Neural progenitor cell (in vitro differentiated cells): ENCODE data around the gene MUL1. TPM values are rescaled to one million over a fixed set of nuclear protein-coding genes. Genes with fewer than 3 reads are reported as not detected.
A peak's percentile ranks its signal among the peaks of the same experiment; 100 is the strongest.

Source experiments
- DNase-seq: peaks from one replicate; pipeline ENCODE4 v3.0.0-alpha.2; 2016; ENCODE audit warnings: low spot score
- H2AFZ ChIP-seq: fragments of 200-600 bp; sonication (generic); replicated peaks from 2 replicates; pipeline ENCODE4 v1.6.1; 2016; ENCODE audit warnings: antibody characterized with exemption
- H3F3A ChIP-seq: fragments of 200-600 bp; sonication (generic); 2 replicates; pipeline ENCODE4 v1.6.1; 2016; ENCODE audit warnings: antibody characterized with exemption, low read depth
- H3K27ac ChIP-seq: fragments of 200-600 bp; sonication (generic); 2 replicates; pipeline ENCODE4 v1.5.1; 2016; ENCODE audit warnings: mild to moderate bottlenecking
- H3K27me3 ChIP-seq: fragments of 200-600 bp; sonication (generic); 2 replicates; pipeline ENCODE4 v1.6.1; 2016; ENCODE audit warnings: mild to moderate bottlenecking, moderate library complexity
- H3K36me3 ChIP-seq: fragments of 200-600 bp; sonication (generic); 2 replicates; pipeline ENCODE4 v1.5.1; 2016
- H3K4me1 ChIP-seq: fragments of 200-600 bp; sonication (generic); 2 replicates; pipeline ENCODE4 v1.6.1; 2016; ENCODE audit warnings: mixed run types
- H3K4me2 ChIP-seq: fragments of 200-600 bp; sonication (generic); 2 replicates; pipeline ENCODE4 v1.6.1; 2016
- H3K4me3 ChIP-seq: fragments of 200-600 bp; sonication (generic); 2 replicates; pipeline ENCODE4 v1.5.1; 2016
- H3K79me2 ChIP-seq: fragments of 200-600 bp; sonication (generic); 2 replicates; pipeline ENCODE4 v1.6.1; 2016; ENCODE audit warnings: low read depth
- H3K9ac ChIP-seq: fragments of 200-600 bp; sonication (generic); 2 replicates; pipeline ENCODE4 v1.6.1; 2016
- H3K9me3 ChIP-seq: fragments of 200-600 bp; sonication (generic); 2 replicates; pipeline ENCODE4 v1.5.1; 2016; ENCODE audit warnings: low read depth
- H4K20me1 ChIP-seq: fragments of 200-600 bp; sonication (generic); 2 replicates; pipeline ENCODE4 v1.6.1; 2016; ENCODE audit warnings: low read depth
- H3K27ac Mint-ChIP-seq: 3 replicates; pipeline ENCODE4 v1.8.0; 2021; ENCODE audit warnings: mixed read lengths
- H3K27me3 Mint-ChIP-seq: 2 replicates; pipeline ENCODE4 v1.8.0; 2022; ENCODE audit warnings: low read depth, mild to moderate bottlenecking, inconsistent platforms, moderate library complexity, mixed read lengths; ENCODE audit not compliant: insufficient read depth
- H3K36me3 Mint-ChIP-seq: 3 replicates; pipeline ENCODE4 v1.8.0; 2021; ENCODE audit warnings: mixed read lengths
- H3K4me1 Mint-ChIP-seq: 3 replicates; pipeline ENCODE4 v1.8.0; 2021; ENCODE audit warnings: mixed read lengths
- H3K4me3 Mint-ChIP-seq: 3 replicates; pipeline ENCODE4 v1.8.0; 2021; ENCODE audit warnings: mild to moderate bottlenecking, moderate library complexity, mixed read lengths
- H3K9me3 Mint-ChIP-seq: 3 replicates; pipeline ENCODE4 v1.8.0; 2020; ENCODE audit warnings: mixed read lengths
- CTCF ChIP-seq: fragments of 200-600 bp; sonication (generic); IDR thresholded peaks from 2 replicates; pipeline ENCODE4 v1.5.1; 2017; ENCODE audit warnings: antibody characterized with exemption, mild to moderate bottlenecking
- EZH2 ChIP-seq: fragments of 200-600 bp; sonication (generic); IDR thresholded peaks from 2 replicates; pipeline ENCODE4 v1.6.1; 2017; ENCODE audit warnings: antibody characterized with exemption, mild to moderate bottlenecking, moderate library complexity
- EZH2phosphoT487 ChIP-seq: fragments of 200-600 bp; sonication (generic); IDR thresholded peaks from 2 replicates; pipeline ENCODE4 v1.6.1; 2017; ENCODE audit warnings: antibody characterized with exemption
- total RNA-seq: library from RNA; depleted of rRNA; stranded (reverse); fragments of >200 nt; gene quantifications from 2 replicates; pipeline ENCODE4 v1.2.3, GENCODE V29; 2015; ENCODE audit warnings: low replicate concordance

The MUL1 gene
- total RNA-seq, 1 donor from 2014 or later = 6.7 TPM

- Mint-ChIP-seq H3K4me3 (no peak overlapping the region), H3K9me3 (no peaks in the 10 kb centered on the region), H3K36me3 (no peaks in the 10 kb centered on the region), H3K27me3 (peaks cover 18% of the 10 kb centered on the region), H3K4me1 (peaks cover 11% of the 10 kb centered on the region), H3K27ac (no peak overlapping the region)
- Histone ChIP-seq H3K27ac (no peak overlapping the region), H3F3A (peaks cover 12% of the 10 kb centered on the region), H3K9ac (no peak overlapping the region), H2AFZ (no peak overlapping the region), H4K20me1 (peaks cover 9% of the 10 kb centered on the region), H3K4me1 (no peaks in the 10 kb centered on the region), H3K4me3 (no peak overlapping the region), H3K4me2 (no peak overlapping the region), H3K27me3 (peaks cover 47% of the 10 kb centered on the region), H3K36me3 (no peaks in the 10 kb centered on the region), H3K9me3 (no peaks in the 10 kb centered on the region), H3K79me2 (no peaks in the 10 kb centered on the region)
- DNase-seq = no peak
- TF ChIP-seq EZH2phosphoT487 (no peak), EZH2 (no peak), CTCF (no peak)
Observed at GRCh38 chr1:20491866-20492265, 16.1 kb downstream of the MUL1 start.

- Histone ChIP-seq H3K4me3 (no peak overlapping the region), H2AFZ (no peak overlapping the region), H3K4me2 (no peak overlapping the region), H3K36me3 (no peaks in the 10 kb centered on the region), H3K9ac (no peak overlapping the region), H3K9me3 (no peaks in the 10 kb centered on the region), H3K27ac (no peak overlapping the region), H3K79me2 (no peaks in the 10 kb centered on the region), H3F3A (peaks cover 17% of the 10 kb centered on the region), H3K27me3 (peaks cover 54% of the 10 kb centered on the region), H4K20me1 (peaks cover 9% of the 10 kb centered on the region), H3K4me1 (no peaks in the 10 kb centered on the region)
- Mint-ChIP-seq H3K36me3 (no peaks in the 10 kb centered on the region), H3K27me3 (peaks cover 18% of the 10 kb centered on the region), H3K4me3 (no peak overlapping the region), H3K4me1 (peaks cover 11% of the 10 kb centered on the region), H3K9me3 (no peaks in the 10 kb centered on the region), H3K27ac (no peak overlapping the region)
- no peak for TF ChIP-seq EZH2
- no peak for TF ChIP-seq EZH2phosphoT487
- no peak for TF ChIP-seq CTCF
- DNase-seq = no peak
Observed at GRCh38 chr1:20491178-20491577, 16.8 kb downstream of the MUL1 start.

- Histone ChIP-seq H3K4me2 (peak overlapping the region; percentile 98), H3K36me3 (no peaks in the 10 kb centered on the region), H3K9me3 (no peaks in the 10 kb centered on the region), H3K4me1 (peaks cover 8% of the 10 kb centered on the region), H3K79me2 (peaks cover 4% of the 10 kb centered on the region), H2AFZ (no peak overlapping the region), H3K9ac (no peak overlapping the region), H3K27ac (no peak overlapping the region), H3K4me3 (peak overlapping the region; percentile 95), H4K20me1 (peaks cover 21% of the 10 kb centered on the region), H3K27me3 (peaks cover 91% of the 10 kb centered on the region), H3F3A (peaks cover 45% of the 10 kb centered on the region)
- Mint-ChIP-seq H3K9me3 (no peaks in the 10 kb centered on the region), H3K27me3 (peaks cover 24% of the 10 kb centered on the region), H3K36me3 (peaks cover 3% of the 10 kb centered on the region), H3K4me1 (peaks cover 19% of the 10 kb centered on the region), H3K4me3 (peak overlapping the region; percentile 83), H3K27ac (no peak overlapping the region)
- no peak for TF ChIP-seq EZH2phosphoT487
- TF ChIP-seq EZH2 = peak; percentile 39
- no peak for TF ChIP-seq CTCF
- peak; percentile 27 for DNase-seq
Observed at GRCh38 chr1:20487236-20487590, 20.7 kb downstream of the MUL1 start.
